HCT116 (cell line): ENCODE measurements around the gene GAS2. TPM values are rescaled to one million over a fixed set of nuclear protein-coding genes. Genes with fewer than 3 reads are reported as not detected.

Experiments used
- ATAC-seq: fragments of 200-7000 bp; cut with Tn5 transposase; 2 replicates; pipeline ENCODE4 v1.9.1; 2020; ENCODE audit warnings: mild to moderate bottlenecking, moderate library complexity
- BruUV-seq: library from RNA; stranded (reverse); fragments of 400-500 nt; replicated peaks from 2 replicates; lab custom pipeline; 2021; lab: Mats Ljungman, UMichigan
- CTCF ChIA-PET: fragments of 300-600 bp; sonication (Branson Sonifier 250); formaldehyde crosslinking; loops from one replicate; lab custom pipeline; 2021; ENCODE audit warnings: antibody characterized with exemption; lab: Charles Lee
- POLR2A ChIA-PET: fragments of 300-600, 350-600 bp; sonication (Branson Sonifier 250); formaldehyde crosslinking; loops from one replicate; lab custom pipeline; 2021; ENCODE audit warnings: antibody characterized with exemption; lab: Charles Lee
- RAD21 ChIA-PET, 2 experiments: fragments of 300-600 bp; sonication (Branson Sonifier 250); formaldehyde crosslinking; loops; one replicate each; lab custom pipeline; 2023; ENCODE audit warnings: low total read pairs in 2 of 2; ENCODE audit not compliant: uncharacterized antibody in 2 of 2, unreplicated experiment in 2 of 2, low non-redundant PET in 1 of 2; lab: Charles Lee
- DNase-seq: peaks from one replicate; pipeline ENCODE4 v3.0.0-alpha.2; 2010; ENCODE audit warnings: low read depth, low spot score
- H2AFZ ChIP-seq: fragments of 200-600 bp; shearing (Covaris generic), sonication (generic); 2 replicates; pipeline ENCODE4 v1.6.1; 2017; ENCODE audit warnings: low read depth, mixed run types, mixed read lengths, antibody characterized with exemption, low read length; ENCODE audit not compliant: poor library complexity, severe bottlenecking
- H3K27ac ChIP-seq: 2 replicates; pipeline ENCODE4 v1.5.1; 2012; ENCODE audit warnings: low read depth, low read length
- H3K27me3 ChIP-seq: fragments of 200-600 bp; sonication (generic); 2 replicates; pipeline ENCODE4 v1.6.1; 2016; ENCODE audit warnings: mixed run types, low read length, mixed read lengths; ENCODE audit not compliant: insufficient read depth
- H3K36me3 ChIP-seq, 2 experiments: fragments of 200-500 bp in 1 of 2; fragments of 200-600 bp in 1 of 2; sonication (Bioruptor generic) in 1 of 2; sonication (generic) in 1 of 2; 2 replicates each; pipeline versions ENCODE4 v1.5.1 to v1.6.1; 2014 to 2016; ENCODE audit warnings: low read length in 2 of 2, inconsistent platforms in 1 of 2, mixed read lengths in 1 of 2, mixed run types in 1 of 2; ENCODE audit not compliant: insufficient read depth in 2 of 2, control insufficient read depth in 1 of 2
- H3K4me1 ChIP-seq, 2 experiments: fragments of 200-600 bp in 1 of 2; sonication (generic) in 1 of 2; 2 replicates each; pipeline versions ENCODE4 v1.5.1 to v1.6.1; 2012 to 2017; ENCODE audit warnings: low read length in 2 of 2, inconsistent platforms in 1 of 2, mild to moderate bottlenecking in 1 of 2, mixed read lengths in 1 of 2, mixed run types in 1 of 2, moderate library complexity in 1 of 2; ENCODE audit not compliant: insufficient read depth in 2 of 2, control insufficient read depth in 1 of 2
- H3K4me2 ChIP-seq: fragments of 200-600 bp; sonication (generic); 2 replicates; pipeline ENCODE4 v1.6.1; 2017; ENCODE audit warnings: mixed run types, low read length, mixed read lengths
- H3K4me3 ChIP-seq, 2 experiments: fragments of 200-600 bp in 1 of 2; sonication (generic) in 1 of 2; replicated peaks in 1 of 2; 2 replicates each; pipeline ENCODE4 v1.5.1; 2011 to 2016; ENCODE audit warnings: low read length in 2 of 2, control low read depth in 1 of 2, low read depth in 1 of 2, mild to moderate bottlenecking in 1 of 2, mixed read lengths in 1 of 2, mixed run types in 1 of 2
- H3K79me2 ChIP-seq: fragments of 200-600 bp; sonication (generic); 2 replicates; pipeline ENCODE4 v1.6.1; 2017; ENCODE audit warnings: mild to moderate bottlenecking, mixed run types, low read length, moderate library complexity, mixed read lengths; ENCODE audit not compliant: insufficient read depth
- H3K9ac ChIP-seq: fragments of 200-600 bp; sonication (generic); 2 replicates; pipeline ENCODE4 v1.6.1; 2016; ENCODE audit warnings: low read length, mixed read lengths
- H3K9me2 ChIP-seq: fragments of 200-600 bp; sonication (generic), shearing (Covaris generic); 2 replicates; pipeline ENCODE4 v1.6.1; 2017; ENCODE audit warnings: mixed run types, mild to moderate bottlenecking, moderate library complexity; ENCODE audit not compliant: insufficient read depth
- H3K9me3 ChIP-seq, 2 experiments: fragments of 200-500 bp in 1 of 2; fragments of 200-600 bp in 1 of 2; sonication (Bioruptor generic) in 1 of 2; sonication (generic) in 1 of 2; 2 replicates each; pipeline ENCODE4 v1.6.1; 2014 to 2017; ENCODE audit warnings: low read length in 2 of 2, mixed read lengths in 2 of 2, inconsistent platforms in 1 of 2, low read depth in 1 of 2, mild to moderate bottlenecking in 1 of 2, mixed run types in 1 of 2, moderate library complexity in 1 of 2; ENCODE audit not compliant: control insufficient read depth in 1 of 2, insufficient read depth in 1 of 2
- H4K20me1 ChIP-seq: fragments of 200-600 bp; sonication (generic), shearing (Covaris generic); 2 replicates; pipeline ENCODE4 v1.6.1; 2017; ENCODE audit warnings: mixed run types, mild to moderate bottlenecking, moderate library complexity; ENCODE audit not compliant: insufficient read depth
- ATF3 ChIP-seq: IDR thresholded peaks from 2 replicates; pipeline ENCODE4 v1.6.1; 2012
- CBX3 ChIP-seq: IDR thresholded peaks from 2 replicates; pipeline ENCODE4 v1.6.1; 2012; ENCODE audit warnings: low read depth
- CTCF ChIP-seq, 3 experiments: fragments of 200-600 bp in 1 of 3; sonication (generic) in 1 of 3; IDR thresholded peaks in 2 of 3; conservative IDR thresholded peaks in 1 of 3; 2 replicates each; pipeline ENCODE4 v1.5.1; 2012 to 2017; ENCODE audit warnings: low read depth in 2 of 3, low read length in 2 of 3, antibody characterized with exemption in 1 of 3, borderline replicate concordance in 1 of 3, control low read depth in 1 of 3, mild to moderate bottlenecking in 1 of 3, mixed read lengths in 1 of 3, mixed run types in 1 of 3, moderate library complexity in 1 of 3; ENCODE audit not compliant: insufficient read depth in 1 of 3
- EGR1 ChIP-seq: IDR thresholded peaks from 2 replicates; pipeline ENCODE4 v1.6.1; 2012; ENCODE audit warnings: low read depth
- EZH2 ChIP-seq: fragments of 200-600 bp; sonication (generic); IDR thresholded peaks from 2 replicates; pipeline ENCODE4 v1.6.1; 2017; ENCODE audit warnings: antibody characterized with exemption, mixed run types
- EZH2phosphoT487 ChIP-seq: fragments of 200-600 bp; IDR thresholded peaks from 2 replicates; pipeline ENCODE4 v1.6.1; 2018; ENCODE audit warnings: antibody characterized with exemption, borderline replicate concordance
- FOSL1 ChIP-seq: IDR thresholded peaks from 2 replicates; pipeline ENCODE4 v1.6.1; 2012; ENCODE audit warnings: low read depth
- POLR2A ChIP-seq: IDR thresholded peaks from 2 replicates; pipeline ENCODE4 v1.7.0; 2011; ENCODE audit warnings: borderline replicate concordance; ENCODE audit not compliant: insufficient read depth, insufficient read length; ENCODE audit errors: extremely low read depth
- POLR2AphosphoS5 ChIP-seq: IDR thresholded peaks from 2 replicates; pipeline ENCODE4 v1.6.1; 2011; ENCODE audit warnings: mild to moderate bottlenecking, low read depth, low read length, moderate library complexity
- RAD21 ChIP-seq: IDR thresholded peaks from 2 replicates; pipeline ENCODE4 v1.6.1; 2012; ENCODE audit warnings: low read depth, mild to moderate bottlenecking
- REST ChIP-seq: IDR thresholded peaks from 2 replicates; pipeline ENCODE4 v1.6.1; 2012; ENCODE audit warnings: low read depth
- SIN3A ChIP-seq: IDR thresholded peaks from 2 replicates; pipeline ENCODE4 v1.6.1; 2012; ENCODE audit warnings: low read depth
- SP1 ChIP-seq: IDR thresholded peaks from 2 replicates; pipeline ENCODE4 v1.6.1; 2012; ENCODE audit warnings: low read depth
- SRF ChIP-seq: IDR thresholded peaks from 2 replicates; pipeline ENCODE4 v1.6.1; 2012; ENCODE audit warnings: low read depth
- TCF7L2 ChIP-seq: IDR thresholded peaks from 2 replicates; pipeline ENCODE4 v1.7.0; 2011; ENCODE audit warnings: borderline replicate concordance, inconsistent platforms; ENCODE audit not compliant: insufficient read depth, insufficient read length; ENCODE audit errors: extremely low read depth
- YY1 ChIP-seq: IDR thresholded peaks from 2 replicates; pipeline ENCODE4 v1.6.1; 2011; ENCODE audit warnings: low read length, low read depth, moderate library complexity, mild to moderate bottlenecking; ENCODE audit not compliant: insufficient replicate concordance; ENCODE audit errors: extremely low read depth
- ZBTB33 ChIP-seq: IDR thresholded peaks from 2 replicates; pipeline ENCODE4 v1.6.1; 2011; ENCODE audit warnings: mild to moderate bottlenecking, low read length, moderate library complexity; ENCODE audit not compliant: insufficient replicate concordance; ENCODE audit errors: extremely low read depth
- ZFX ChIP-seq: fragments of 450-650 bp; IDR thresholded peaks from 2 replicates; pipeline ENCODE4 v1.6.1; 2017
- ZNF274 ChIP-seq: fragments of 200-500 bp; sonication (Bioruptor generic); IDR thresholded peaks from 2 replicates; pipeline ENCODE4 v1.6.1; 2014; ENCODE audit warnings: mild to moderate bottlenecking, low read depth, low read length, inconsistent platforms
- intact Hi-C: fragments of 100-400 bp; cut with micrococcal nuclease; formaldehyde crosslinking; loops from 2 replicates; pipeline ENCODE4 v1.10.0; 2022
- total RNA-seq: library from RNA; stranded (reverse); gene quantifications from one replicate; pipeline ENCODE4 v1.2.1, GENCODE V29; 2021; ENCODE audit not compliant: unreplicated experiment
- TF ChIP-seq, protein P1 (sequence below): IDR thresholded peaks from 2 replicates; pipeline ENCODE4 v1.6.1; 2012

Gene GAS2
- total RNA-seq, 1 experiment from 2014 or later = not detected

DNA sequence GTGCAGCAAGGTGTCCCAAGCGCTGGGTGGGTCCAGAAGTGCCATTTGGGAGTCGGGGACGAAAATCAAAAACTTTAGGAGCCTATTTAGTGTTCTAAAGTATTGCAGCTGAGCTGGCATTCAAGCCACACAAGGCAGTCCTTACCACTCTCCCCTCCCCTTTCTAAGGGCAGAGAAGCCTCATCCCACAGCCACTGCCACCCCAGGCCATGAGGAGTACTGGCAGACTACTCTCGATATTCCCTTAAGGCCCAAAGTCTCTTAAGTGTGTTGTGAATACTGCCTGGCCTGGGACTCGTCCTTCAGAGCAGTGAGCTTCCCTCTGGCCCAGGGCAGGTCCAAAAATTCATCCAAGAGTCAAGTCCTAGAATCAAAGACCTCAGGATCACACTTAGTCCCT, 48.5 kb upstream of the GAS2 start:
- Histone ChIP-seq H3K4me2 (no peak overlapping the region), H4K20me1 (no peaks in the 10 kb centered on the region), H2AFZ (no peak overlapping the region), H3K9me2 (no peaks in the 10 kb centered on the region), H3K27me3 (no peaks in the 10 kb centered on the region), H3K79me2 (no peaks in the 10 kb centered on the region), H3K9me3 (no peaks in the 10 kb centered on the region), H3K9ac (no peak overlapping the region)
- CTCF ChIA-PET = no interaction called here
- DNase-seq = no peak
- intact Hi-C loops = no loop called here
- no TSS peak for BruUV-seq
- POLR2A ChIA-PET = no interaction called here
- RAD21 ChIA-PET = no interaction called here
- TF ChIP-seq CBX3 (no peak), SIN3A (no peak), REST (no peak), SP1 (no peak), POLR2A (no peak), SRF (no peak), FOSL1 (no peak), EZH2 (no peak), YY1 (no peak), ZNF274 (no peak), ATF3 (no peak), ZBTB33 (no peak), EZH2phosphoT487 (no peak), RAD21 (no peak), EGR1 (no peak), POLR2AphosphoS5 (no peak), ZFX (no peak), CTCF (IDR thresholded peaks at IDR 0.05 in 2 of 3, conservative IDR thresholded peaks at IDR 0.05 in 1 of 3; ENCODE audit: borderline replicate concordance in 1 of 3, insufficient read depth in 1 of 3, low read depth in 2 of 3, low read length in 2 of 3) (no peak), TCF7L2 (no peak)
- TF ChIP-seq, protein P1, sequence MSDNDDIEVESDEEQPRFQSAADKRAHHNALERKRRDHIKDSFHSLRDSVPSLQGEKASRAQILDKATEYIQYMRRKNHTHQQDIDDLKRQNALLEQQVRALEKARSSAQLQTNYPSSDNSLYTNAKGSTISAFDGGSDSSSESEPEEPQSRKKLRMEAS = no peak
- TF ChIP-seq, all 23 proteins: peak for 0
- no peak for ATAC-seq
- H3K4me3 ChIP-seq = no peak overlapping the region
- no peaks in the 10 kb centered on the region for H3K4me1 ChIP-seq
- no peak overlapping the region for H3K27ac ChIP-seq
- no peaks in the 10 kb centered on the region for H3K36me3 ChIP-seq
